ENCODE results near the gene DKKL1.
"Not testable (repeated sequence)": the region's sequence is repeated elsewhere in the genome, so short reads cannot be mapped to it uniquely, and the experiment has no call there.

Gene DKKL1

DNA sequence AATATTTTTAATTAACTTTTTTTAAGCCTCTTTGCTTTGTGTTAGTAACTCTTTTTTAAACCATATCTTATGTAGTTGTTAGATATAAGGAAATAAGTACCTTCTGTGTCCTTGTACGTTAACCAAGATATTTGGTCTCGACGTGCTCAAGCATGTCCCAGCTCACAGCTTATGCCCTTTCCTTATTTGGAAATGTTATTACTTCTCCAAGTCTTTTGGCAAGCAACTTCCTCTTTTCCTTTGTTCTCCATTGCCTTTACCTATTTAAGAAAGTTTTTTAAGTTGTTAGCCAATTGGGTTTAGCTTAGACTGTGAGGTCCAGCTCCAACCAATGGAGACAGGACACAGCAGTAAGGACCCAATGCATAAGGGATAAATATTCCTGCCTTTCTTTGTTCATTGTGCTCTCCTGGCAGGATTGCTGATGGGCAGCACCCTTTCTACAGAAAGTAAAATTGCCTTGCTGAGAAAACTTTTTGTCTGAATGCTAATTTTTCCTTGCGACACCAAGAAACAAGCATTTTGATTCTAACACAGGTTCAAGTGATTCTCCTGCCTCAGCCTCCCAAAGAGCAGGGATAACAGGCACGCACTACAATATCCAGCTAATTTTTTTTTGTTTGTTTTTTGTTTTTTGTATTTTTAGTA lies 5.2 kb downstream of the DKKL1 start:
- no peak overlapping the region for H3K4me3 ChIP-seq (ENCODE audit: low read length)
- TF ChIP-seq, protein P1, sequence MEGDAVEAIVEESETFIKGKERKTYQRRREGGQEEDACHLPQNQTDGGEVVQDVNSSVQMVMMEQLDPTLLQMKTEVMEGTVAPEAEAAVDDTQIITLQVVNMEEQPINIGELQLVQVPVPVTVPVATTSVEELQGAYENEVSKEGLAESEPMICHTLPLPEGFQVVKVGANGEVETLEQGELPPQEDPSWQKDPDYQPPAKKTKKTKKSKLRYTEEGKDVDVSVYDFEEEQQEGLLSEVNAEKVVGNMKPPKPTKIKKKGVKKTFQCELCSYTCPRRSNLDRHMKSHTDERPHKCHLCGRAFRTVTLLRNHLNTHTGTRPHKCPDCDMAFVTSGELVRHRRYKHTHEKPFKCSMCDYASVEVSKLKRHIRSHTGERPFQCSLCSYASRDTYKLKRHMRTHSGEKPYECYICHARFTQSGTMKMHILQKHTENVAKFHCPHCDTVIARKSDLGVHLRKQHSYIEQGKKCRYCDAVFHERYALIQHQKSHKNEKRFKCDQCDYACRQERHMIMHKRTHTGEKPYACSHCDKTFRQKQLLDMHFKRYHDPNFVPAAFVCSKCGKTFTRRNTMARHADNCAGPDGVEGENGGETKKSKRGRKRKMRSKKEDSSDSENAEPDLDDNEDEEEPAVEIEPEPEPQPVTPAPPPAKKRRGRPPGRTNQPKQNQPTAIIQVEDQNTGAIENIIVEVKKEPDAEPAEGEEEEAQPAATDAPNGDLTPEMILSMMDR (conservative IDR thresholded peaks at IDR 0.05; ENCODE audit: low read depth, low read length), result no peak
- DNase-seq (ENCODE audit: low read depth), result no peak

DNA sequence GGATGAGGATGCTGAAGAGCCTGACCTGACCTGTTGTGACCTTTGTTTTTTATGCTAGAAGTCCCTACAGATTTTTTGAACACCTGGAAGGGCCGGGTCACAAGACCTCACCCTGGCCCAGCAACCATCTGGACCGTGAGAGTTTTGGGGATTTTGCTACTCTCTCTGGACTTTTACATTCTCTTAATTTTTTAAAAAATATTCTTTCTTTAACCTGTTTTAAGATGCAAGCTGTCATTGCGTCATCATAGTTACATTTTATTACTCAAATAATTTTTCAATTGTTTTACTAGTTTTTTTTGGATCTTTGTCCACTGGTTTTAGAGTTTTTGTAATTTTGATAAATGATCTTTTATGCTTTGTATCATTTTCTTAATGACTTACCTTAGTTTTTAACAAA lies 7.5 kb downstream of the DKKL1 start:
- no peak overlapping the region for H3K4me3 ChIP-seq (ENCODE audit: low read length)
- TF ChIP-seq, protein P1 (conservative IDR thresholded peaks at IDR 0.05; ENCODE audit: low read depth, low read length), result no peak
- no peak for DNase-seq (ENCODE audit: low read depth)

DNA sequence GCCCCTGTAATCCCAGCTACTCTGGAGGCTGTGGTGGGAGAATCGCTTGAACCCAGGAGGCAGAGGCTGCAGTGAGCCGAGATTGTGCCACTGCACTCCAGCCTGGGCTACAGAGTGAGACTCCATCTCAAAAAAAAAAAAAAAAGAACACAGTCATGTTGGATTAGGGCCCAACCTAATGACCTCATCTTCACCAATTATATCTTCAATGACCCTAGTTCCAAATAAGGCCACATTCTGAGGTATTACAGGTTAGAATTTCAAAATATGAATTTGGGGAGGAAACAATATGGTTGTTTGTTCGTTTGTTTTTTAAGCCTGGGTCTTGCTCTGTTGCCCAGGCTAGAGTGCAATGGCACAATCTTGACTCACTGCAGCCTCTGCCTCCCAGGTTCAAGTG lies 9.5 kb downstream of the DKKL1 start:
- DNase-seq (ENCODE audit: low read depth); H3K4me3 ChIP-seq (ENCODE audit: low read length): not testable (repeated sequence)

DNA sequence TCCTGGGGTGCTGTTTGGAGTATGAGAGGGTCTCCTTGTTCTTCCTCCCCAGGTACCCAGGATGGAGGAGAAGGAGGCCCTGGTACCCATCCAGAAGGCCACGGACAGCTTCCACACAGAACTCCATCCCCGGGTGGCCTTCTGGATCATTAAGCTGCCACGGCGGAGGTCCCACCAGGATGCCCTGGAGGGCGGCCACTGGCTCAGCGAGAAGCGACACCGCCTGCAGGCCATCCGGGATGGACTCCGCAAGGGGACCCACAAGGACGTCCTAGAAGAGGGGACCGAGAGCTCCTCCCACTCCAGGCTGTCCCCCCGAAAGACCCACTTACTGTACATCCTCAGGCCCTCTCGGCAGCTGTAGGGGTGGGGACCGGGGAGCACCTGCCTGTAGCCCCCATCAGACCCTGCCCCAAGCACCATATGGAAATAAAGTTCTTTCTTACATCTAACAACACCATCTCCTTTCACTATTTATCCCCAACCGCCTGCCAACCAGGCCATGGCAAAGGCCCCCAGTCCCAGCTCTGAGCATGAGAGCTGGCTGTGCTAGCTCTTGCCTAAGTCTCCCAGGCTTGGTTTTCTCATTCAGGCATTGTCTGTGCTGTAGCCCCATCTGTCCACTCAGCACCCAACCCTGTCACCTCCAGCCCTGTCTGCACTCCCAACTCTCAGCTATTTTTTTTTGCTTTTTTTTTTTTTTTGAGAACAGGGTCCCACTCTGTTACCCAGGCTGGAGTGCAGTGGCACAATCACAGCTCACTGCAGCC lies 11.2 kb downstream of the DKKL1 start:
- DNase-seq (ENCODE audit: low read depth), result no peak
- TF ChIP-seq, protein P1 (conservative IDR thresholded peaks at IDR 0.05; ENCODE audit: low read depth, low read length), result no peak
- no peak overlapping the region for H3K4me3 ChIP-seq (ENCODE audit: low read length)

DNA sequence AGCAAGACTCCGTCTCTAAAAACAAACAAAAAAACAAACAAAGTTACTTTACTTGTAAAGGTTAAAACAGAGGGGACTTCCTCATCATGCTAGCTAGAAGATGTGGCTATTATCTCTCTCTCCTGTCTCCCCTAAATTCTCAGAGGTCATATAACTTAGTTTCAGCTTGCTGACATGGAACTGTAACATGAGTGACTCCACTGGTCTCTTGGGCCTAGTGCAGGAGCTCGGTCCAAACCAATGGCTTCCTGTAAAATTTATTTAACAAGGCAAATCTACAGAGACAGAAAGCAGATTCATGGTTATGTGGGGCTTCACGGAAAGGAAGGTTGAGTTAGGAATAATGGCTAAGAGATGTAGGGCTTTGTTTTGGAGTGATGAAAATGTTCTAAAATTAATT lies 14.8 kb downstream of the DKKL1 start:
- no peak for DNase-seq (ENCODE audit: low read depth)
- H3K4me3 ChIP-seq (ENCODE audit: low read length), result no peak overlapping the region
- TF ChIP-seq, protein P1 (conservative IDR thresholded peaks at IDR 0.05; ENCODE audit: low read depth, low read length), result no peak

DNA sequence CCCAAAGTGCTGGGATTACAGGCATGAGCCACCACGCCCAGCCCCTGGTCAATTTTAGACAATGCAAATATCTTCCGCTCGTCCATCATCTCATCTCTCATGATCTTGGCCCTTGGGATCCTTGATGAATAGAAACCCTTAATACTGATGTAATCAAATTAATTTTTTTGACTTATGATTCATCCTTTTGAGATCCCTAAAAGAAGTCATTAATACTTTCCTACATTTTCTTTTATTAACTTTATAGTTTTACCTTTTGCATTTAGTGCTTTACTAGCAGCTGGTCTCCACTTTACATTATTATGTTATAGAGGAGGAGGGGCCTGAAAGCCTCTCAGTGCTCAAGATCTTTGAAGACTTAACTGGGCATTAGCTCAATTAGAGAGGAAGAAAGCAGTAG lies 16.7 kb downstream of the DKKL1 start:
- TF ChIP-seq, protein P1 (conservative IDR thresholded peaks at IDR 0.05; ENCODE audit: low read depth, low read length), result no peak
- no peak overlapping the region for H3K4me3 ChIP-seq (ENCODE audit: low read length)
- no peak for DNase-seq (ENCODE audit: low read depth)

DNA sequence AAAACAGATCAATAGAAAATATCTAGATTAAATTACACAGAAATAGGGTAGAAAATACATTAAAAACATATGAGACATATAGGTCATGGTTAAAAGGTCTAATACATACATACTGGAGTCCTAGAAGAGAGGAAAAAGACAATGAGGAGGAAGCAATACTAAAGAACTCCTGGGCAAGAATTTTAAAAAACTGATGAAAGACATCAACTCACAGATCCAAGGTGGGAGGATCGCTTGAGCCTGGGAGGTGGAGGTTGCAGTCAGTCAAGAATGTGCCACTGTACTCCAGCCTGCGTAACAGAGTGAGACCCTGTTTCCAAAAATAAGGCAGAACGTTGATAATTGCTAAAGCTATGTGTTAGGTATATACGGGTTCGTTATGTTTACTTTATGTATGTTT lies 19.0 kb downstream of the DKKL1 start:
- no peak for DNase-seq (ENCODE audit: low read depth)
- no peak overlapping the region for H3K4me3 ChIP-seq (ENCODE audit: low read length)
- TF ChIP-seq, protein P1 (conservative IDR thresholded peaks at IDR 0.05; ENCODE audit: low read depth, low read length), result no peak
